CD14-positive monocyte (primary cell): ENCODE results near the gene OAS2. TPM values are rescaled to one million over a fixed set of nuclear protein-coding genes. Genes with fewer than 3 reads are reported as not detected.
"Not testable (repeated sequence)": the region's sequence is repeated elsewhere in the genome, so short reads cannot be mapped to it uniquely, and the experiment has no call there.

Experiments used
- DNase-seq, 3 donors: peaks; one replicate each; pipeline ENCODE4 v3.0.0-alpha.2; 2011 to 2022
- H2AFZ ChIP-seq: 2 replicates; pipeline ENCODE4 v1.6.0; 2012; ENCODE audit warnings: mild to moderate bottlenecking, low read depth, low read length, inconsistent platforms; ENCODE audit not compliant: insufficient read depth, poor library complexity, severe bottlenecking
- H3K27ac ChIP-seq, 2 donors: 1 replicate in 1 of 2; 2 replicates in 1 of 2; pipeline ENCODE4 v1.5.1; 2012 to 2013; ENCODE audit warnings: low read length in 2 of 2, control low read depth in 1 of 2, inconsistent platforms in 1 of 2, low read depth in 1 of 2, mild to moderate bottlenecking in 1 of 2
- H3K27me3 ChIP-seq, 2 donors: one replicate each; pipeline versions ENCODE4 v1.6.0 to v1.6.1; 2011 to 2013; ENCODE audit warnings: low read length in 2 of 2; ENCODE audit not compliant: control insufficient read depth in 2 of 2, insufficient read depth in 2 of 2
- H3K36me3 ChIP-seq, 2 donors: replicated peaks in 1 of 2; 1 replicate in 1 of 2; 2 replicates in 1 of 2; pipeline versions ENCODE4 v1.5.1 to v1.6.1; 2012 to 2013; ENCODE audit warnings: low read length in 2 of 2, control low read depth in 1 of 2, inconsistent platforms in 1 of 2, mild to moderate bottlenecking in 1 of 2; ENCODE audit not compliant: insufficient read depth in 2 of 2, control insufficient read depth in 1 of 2
- H3K4me1 ChIP-seq, 2 donors: 1 replicate in 1 of 2; 2 replicates in 1 of 2; pipeline versions ENCODE4 v1.5.1 to v1.6.1; 2012 to 2013; ENCODE audit warnings: low read length in 2 of 2, control low read depth in 1 of 2, inconsistent platforms in 1 of 2, mild to moderate bottlenecking in 1 of 2, moderate library complexity in 1 of 2; ENCODE audit not compliant: insufficient read depth in 2 of 2, control insufficient read depth in 1 of 2
- H3K4me2 ChIP-seq: replicated peaks from 2 replicates; pipeline ENCODE3; 2012; ENCODE audit warnings: low read length, moderate library complexity, mild to moderate bottlenecking; ENCODE audit not compliant: poor library complexity, severe bottlenecking; ENCODE audit errors: extremely low read depth
- H3K4me3 ChIP-seq, 3 experiments: fragments of 200-600 bp in 1 of 3; sonication (generic) in 1 of 3; replicated peaks in 1 of 3; 1 replicate in 2 of 3; 2 replicates in 1 of 3; pipeline ENCODE4 v1.5.1; 2011 to 2013; ENCODE audit warnings: low read length in 3 of 3, mild to moderate bottlenecking in 3 of 3, control low read depth in 2 of 3, low read depth in 2 of 3, inconsistent platforms in 1 of 3, moderate library complexity in 1 of 3
- H3K79me2 ChIP-seq: 2 replicates; pipeline ENCODE4 v1.6.0; 2012; ENCODE audit warnings: mild to moderate bottlenecking, control low read depth, inconsistent platforms, low read length, moderate library complexity; ENCODE audit not compliant: insufficient read depth
- H3K9ac ChIP-seq: 2 replicates; pipeline ENCODE4 v1.6.0; 2017; ENCODE audit warnings: low read length, mild to moderate bottlenecking; ENCODE audit not compliant: insufficient read depth, poor library complexity, severe bottlenecking
- H3K9me3 ChIP-seq, 2 donors: replicated peaks in 1 of 2; 1 replicate in 1 of 2; 2 replicates in 1 of 2; pipeline versions ENCODE4 v1.5.1 to v1.6.1; 2012 to 2013; ENCODE audit warnings: low read length in 2 of 2, control low read depth in 1 of 2; ENCODE audit not compliant: control insufficient read depth in 1 of 2, insufficient read depth in 1 of 2
- H4K20me1 ChIP-seq: 2 replicates; pipeline ENCODE4 v1.6.0; 2012; ENCODE audit warnings: mild to moderate bottlenecking, low read length, control low read depth, moderate library complexity; ENCODE audit not compliant: insufficient read depth
- H3K27ac Mint-ChIP-seq, 7 donors: one replicate each; pipeline ENCODE4 v1.8.0; 2020; ENCODE audit warnings: mild to moderate bottlenecking in 7 of 7, mixed read lengths in 7 of 7, moderate library complexity in 6 of 7, inconsistent platforms in 2 of 7
- H3K27me3 Mint-ChIP-seq, 3 donors: one replicate each; pipeline ENCODE4 v1.8.0; 2021 to 2022; ENCODE audit warnings: low read depth in 3 of 3, mild to moderate bottlenecking in 3 of 3, mixed read lengths in 3 of 3, moderate library complexity in 3 of 3, inconsistent platforms in 1 of 3
- H3K36me3 Mint-ChIP-seq, 2 donors: one replicate each; pipeline ENCODE4 v1.8.0; 2020; ENCODE audit warnings: mixed read lengths in 2 of 2, inconsistent platforms in 1 of 2, mild to moderate bottlenecking in 1 of 2
- H3K4me1 Mint-ChIP-seq: one replicate; pipeline ENCODE4 v1.8.0; 2020; ENCODE audit warnings: mild to moderate bottlenecking, mixed read lengths
- H3K4me3 Mint-ChIP-seq, 2 donors: one replicate each; pipeline ENCODE4 v1.8.0; 2020; ENCODE audit warnings: mild to moderate bottlenecking in 2 of 2, mixed read lengths in 2 of 2, moderate library complexity in 1 of 2
- H3K9me3 Mint-ChIP-seq, 7 donors: one replicate each; pipeline ENCODE4 v1.8.0; 2020 to 2022; ENCODE audit warnings: mixed read lengths in 7 of 7, mild to moderate bottlenecking in 6 of 7, moderate library complexity in 6 of 7, inconsistent platforms in 2 of 7
- CTCF ChIP-seq: fragments of 200-600 bp; IDR thresholded peaks from one replicate; pipeline ENCODE4 v1.8.0; 2022; ENCODE audit warnings: antibody characterized with exemption, mild to moderate bottlenecking
- whole genome bisulfite sequencing: methylation state at CpG from one replicate; pipeline ENCODE4 v1.1.5; 2013; ENCODE audit warnings: missing lambda C conversion rate; ENCODE audit not compliant: insufficient coverage; 5-methylcytosine and 5-hydroxymethylcytosine counted together
- intact Hi-C, 2 donors: fragments of 100-400 bp; cut with micrococcal nuclease; formaldehyde crosslinking; loops; one replicate each; pipeline versions ENCODE4 v1.15.0 to v1.15.1; 2023
- polyA plus RNA-seq, 3 donors: library from polyadenylated mRNA; depleted of rRNA in 1 of 3; unstranded in 2 of 3; stranded (reverse) in 1 of 3; fragments of 300-500 nt in 2 of 3; fragments of >200 nt in 1 of 3; fragmentation: Illumina TruSeq in 2 of 3; gene quantifications; 1 replicate in 2 of 3; 2 replicates in 1 of 3; pipeline ENCODE4 v1.2.3, GENCODE V29; 2012 to 2021

Gene OAS2
- polyA plus RNA-seq, 3 donors, result 27.7 to 55.9 (median 40.1) TPM

GRCh38 chr12:112948806-112949205 lies 29.5 kb upstream of the OAS2 start:
- H4K20me1 ChIP-seq, result peaks cover 23% of the 10 kb centered on the region
- no peaks in the 10 kb centered on the region for H3K9me3 ChIP-seq
- H3K4me1 Mint-ChIP-seq, result no peaks in the 10 kb centered on the region
- no peak for DNase-seq
- peaks cover 0 to 3% (median 1%) of the 10 kb centered on the region in 3 donors for H3K27me3 Mint-ChIP-seq
- H3K79me2 ChIP-seq, result no peaks in the 10 kb centered on the region
- H3K4me2 ChIP-seq, result no peak overlapping the region
- intact Hi-C loops, result no loop called here
- no peak overlapping the region for H3K27ac ChIP-seq
- H3K4me3 ChIP-seq, result no peak overlapping the region
- H3K36me3 ChIP-seq, result peaks cover 70 to 90% of the 10 kb centered on the region in 2 donors
- WGBS, result 96% methylated on average over 7 of the region's 7 CpGs
- TF ChIP-seq CTCF, result no peak
- no peaks in the 10 kb centered on the region for H3K4me1 ChIP-seq
- peaks cover 0 to 3% (median 0%) of the 10 kb centered on the region in 7 donors for H3K9me3 Mint-ChIP-seq
- H3K27ac Mint-ChIP-seq, result no peak overlapping the region
- H3K36me3 Mint-ChIP-seq, result peaks cover 70 to 87% of the 10 kb centered on the region in 2 donors
- no peak overlapping the region for H3K4me3 Mint-ChIP-seq
- no peak overlapping the region for H3K9ac ChIP-seq
- no peaks in the 10 kb centered on the region for H3K27me3 ChIP-seq
- H2AFZ ChIP-seq, result no peak overlapping the region

DNA sequence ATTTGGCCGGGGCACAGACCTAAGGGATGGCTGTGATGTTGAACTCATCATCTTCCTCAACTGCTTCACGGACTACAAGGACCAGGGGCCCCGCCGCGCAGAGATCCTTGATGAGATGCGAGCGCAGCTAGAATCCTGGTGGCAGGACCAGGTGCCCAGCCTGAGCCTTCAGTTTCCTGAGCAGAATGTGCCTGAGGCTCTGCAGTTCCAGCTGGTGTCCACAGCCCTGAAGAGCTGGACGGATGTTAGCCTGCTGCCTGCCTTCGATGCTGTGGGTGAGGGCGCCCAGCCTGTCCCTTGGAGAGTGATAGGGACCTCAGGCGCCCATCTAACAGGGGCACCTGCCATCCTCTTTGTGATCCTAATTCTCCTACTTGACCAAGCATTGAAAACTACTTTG lies 27.6 kb upstream of the OAS2 start:
- Mint-ChIP-seq H3K36me3 (peaks cover 68 to 80% of the 10 kb centered on the region in 2 donors), H3K27me3 (peaks cover 0 to 3% (median 1%) of the 10 kb centered on the region in 3 donors), H3K27ac (peak overlapping the region in 1 of 7 donors; percentile 30), H3K4me1 (no peaks in the 10 kb centered on the region), H3K4me3 (no peak overlapping the region), H3K9me3 (peaks cover 0 to 4% (median 0%) of the 10 kb centered on the region in 7 donors)
- Histone ChIP-seq H3K9ac (no peak overlapping the region), H4K20me1 (peaks cover 13% of the 10 kb centered on the region), H3K27ac (no peak overlapping the region), H3K36me3 (peaks cover 53 to 71% of the 10 kb centered on the region in 2 donors), H3K9me3 (no peaks in the 10 kb centered on the region), H3K4me1 (no peaks in the 10 kb centered on the region), H3K4me2 (no peak overlapping the region), H3K79me2 (no peaks in the 10 kb centered on the region), H2AFZ (no peak overlapping the region), H3K4me3 (no peak overlapping the region), H3K27me3 (no peaks in the 10 kb centered on the region)
- 100% methylated on average over 7 of the region's 11 CpGs for WGBS
- DNase-seq, result no peak
- no peak for TF ChIP-seq CTCF
- intact Hi-C loops, result no loop called here

GRCh38 chr12:112957125-112957524 lies 21.2 kb upstream of the OAS2 start:
- H3K27me3 Mint-ChIP-seq, H3K4me3 ChIP-seq, intact Hi-C loops, H2AFZ ChIP-seq, H3K27ac Mint-ChIP-seq, H3K79me2 ChIP-seq, H3K4me1 Mint-ChIP-seq, DNase-seq, H3K4me1 ChIP-seq, H3K9ac ChIP-seq, H3K4me2 ChIP-seq, H3K27ac ChIP-seq, H4K20me1 ChIP-seq, H3K4me3 Mint-ChIP-seq, H3K27me3 ChIP-seq: not testable (repeated sequence)
- no CpG with 5 or more reads among the region's 4 CpGs for WGBS
- Histone ChIP-seq H3K9me3 (peaks cover 6 to 15% of the 10 kb centered on the region in 2 donors), H3K36me3 (peaks cover 24 to 49% of the 10 kb centered on the region in 2 donors)
- peaks cover 7 to 25% (median 22%) of the 10 kb centered on the region in 7 donors for H3K9me3 Mint-ChIP-seq
- peaks cover 74 to 85% of the 10 kb centered on the region in 2 donors for H3K36me3 Mint-ChIP-seq
